ENCODE results near the gene ZNF521.

The ZNF521 gene

DNA sequence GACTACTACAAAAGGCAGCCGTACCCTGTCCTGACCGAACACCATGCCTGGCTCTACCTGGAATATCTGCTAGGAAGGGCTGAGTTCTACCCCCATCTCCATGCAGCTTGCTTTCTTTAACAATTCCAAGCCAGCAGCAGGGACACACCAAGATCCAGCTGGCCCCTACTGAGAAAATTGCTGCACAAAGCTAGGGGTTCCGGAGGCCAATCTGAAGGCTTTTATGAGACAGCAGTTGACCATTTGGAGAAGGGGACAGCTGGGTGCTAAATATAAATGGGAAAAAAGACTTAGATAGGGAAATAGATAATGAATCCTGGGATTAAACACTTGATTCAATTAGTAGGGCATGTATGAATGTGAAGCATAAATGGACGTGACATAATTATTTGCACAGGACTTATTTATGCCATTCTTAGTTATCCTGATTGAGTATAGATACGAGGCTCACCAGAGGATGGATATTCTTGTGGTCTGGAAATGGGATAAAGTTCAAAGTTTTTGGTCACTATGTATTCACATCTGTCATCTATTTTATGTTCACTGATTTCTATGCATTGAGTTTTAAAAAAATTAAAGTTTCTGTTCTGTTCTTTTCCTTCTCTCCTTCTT lies 204.0 kb downstream of the ZNF521 start:
- Histone ChIP-seq H3K4me3 (ENCODE audit: low read length) (no peak overlapping the region), H3K9ac (ENCODE audit: low read depth, low read length) (no peak overlapping the region), H3K9me3 (ENCODE audit: insufficient read depth, low read depth, low read length) (no peaks in the 10 kb centered on the region), H3K4me1 (ENCODE audit: insufficient read depth, low read length) (peaks cover 4% of the 10 kb centered on the region; the same call in 1 of the 2 replicates), H3K36me3 (ENCODE audit: insufficient read depth, low read depth, low read length) (no peaks in the 10 kb centered on the region), H3K27ac (ENCODE audit: low read length) (no peak overlapping the region), H3K27me3 (ENCODE audit: insufficient read depth, low read length) (no peaks in the 10 kb centered on the region)

DNA sequence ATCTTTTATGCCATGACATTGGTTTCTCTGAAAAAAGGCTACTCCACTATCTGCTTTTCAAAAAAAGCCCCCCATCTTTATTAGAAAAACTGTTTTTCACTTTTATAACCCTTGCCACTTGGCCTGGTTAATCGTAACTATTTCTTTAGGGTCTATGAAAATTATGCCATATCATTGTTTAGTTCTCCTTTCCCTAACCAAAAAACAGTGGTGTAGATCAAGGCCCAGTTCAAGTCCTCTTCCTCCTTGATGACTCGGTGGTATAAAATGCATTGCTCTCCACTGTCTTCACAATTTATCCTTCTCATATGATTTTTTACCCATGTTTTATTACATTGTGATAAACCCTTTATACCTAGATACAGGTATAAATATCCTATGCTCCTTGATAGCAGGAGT lies 205.5 kb downstream of the ZNF521 start:
- Histone ChIP-seq H3K9me3 (ENCODE audit: insufficient read depth, low read depth, low read length) (no peaks in the 10 kb centered on the region), H3K9ac (ENCODE audit: low read depth, low read length) (no peak overlapping the region), H3K4me3 (ENCODE audit: low read length) (no peak overlapping the region), H3K4me1 (ENCODE audit: insufficient read depth, low read length) (peaks cover 4% of the 10 kb centered on the region; the same call in 1 of the 2 replicates), H3K27ac (ENCODE audit: low read length) (no peak overlapping the region), H3K27me3 (ENCODE audit: insufficient read depth, low read length) (no peaks in the 10 kb centered on the region), H3K36me3 (ENCODE audit: insufficient read depth, low read depth, low read length) (no peaks in the 10 kb centered on the region)

DNA sequence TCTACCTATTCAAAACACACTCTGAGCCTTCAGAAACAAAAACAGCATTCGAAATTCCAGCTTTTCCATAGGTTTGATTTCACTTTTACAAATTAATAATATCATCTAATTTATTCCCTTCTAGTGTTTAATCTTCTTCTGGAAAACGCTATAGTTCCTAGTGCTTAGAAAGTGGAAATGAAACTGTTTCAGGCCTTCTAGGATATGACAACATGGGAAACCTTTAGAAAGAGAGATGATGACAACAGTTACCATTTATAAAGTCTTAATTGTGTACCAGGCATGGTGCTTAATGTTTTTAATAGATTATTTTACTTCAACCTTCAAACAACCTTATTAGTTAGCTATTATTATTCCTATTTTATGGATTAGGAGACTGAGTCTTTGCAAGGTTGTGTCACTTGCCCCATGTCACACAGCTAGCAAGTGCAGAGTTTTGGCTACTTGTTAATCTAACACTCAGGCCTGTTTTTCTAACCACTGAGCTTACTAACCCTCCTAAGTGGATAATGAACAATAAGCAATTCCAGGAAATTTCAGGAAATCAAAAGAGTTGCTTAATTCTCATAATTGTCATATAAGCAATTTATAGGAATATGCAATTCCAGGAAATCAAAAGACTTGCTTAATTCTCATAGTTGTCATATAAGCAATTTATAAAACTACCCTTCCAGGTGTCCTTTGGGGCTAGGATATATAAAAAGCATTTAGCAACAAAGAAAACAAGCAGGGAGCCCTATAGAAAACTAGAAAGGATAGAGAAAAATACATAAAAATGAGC lies 206.0 kb downstream of the ZNF521 start:
- Histone ChIP-seq H3K9ac (ENCODE audit: low read depth, low read length) (no peak overlapping the region), H3K4me3 (ENCODE audit: low read length) (no peak overlapping the region), H3K27ac (ENCODE audit: low read length) (no peak overlapping the region), H3K27me3 (ENCODE audit: insufficient read depth, low read length) (no peaks in the 10 kb centered on the region), H3K36me3 (ENCODE audit: insufficient read depth, low read depth, low read length) (no peaks in the 10 kb centered on the region), H3K4me1 (ENCODE audit: insufficient read depth, low read length) (peaks cover 4% of the 10 kb centered on the region; the same call in 1 of the 2 replicates), H3K9me3 (ENCODE audit: insufficient read depth, low read depth, low read length) (no peaks in the 10 kb centered on the region)

DNA sequence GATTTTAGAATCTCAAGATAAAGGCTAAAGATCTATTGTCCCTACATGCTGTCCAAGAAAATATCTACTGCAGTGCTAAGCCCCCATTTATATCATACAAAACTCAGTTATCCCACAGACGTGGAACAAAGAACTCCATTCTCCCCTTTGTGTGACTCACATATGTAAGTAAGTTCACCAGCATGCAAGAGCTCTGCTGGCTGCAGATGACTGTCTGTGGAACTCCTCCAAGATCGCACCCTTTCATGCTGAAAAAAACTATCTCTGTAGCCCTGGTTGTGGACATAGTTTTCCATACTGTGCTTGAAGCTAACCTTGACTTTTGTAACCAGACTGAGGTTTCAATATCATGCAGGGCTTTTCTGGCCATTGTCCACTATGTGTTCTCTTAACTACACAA lies 207.1 kb downstream of the ZNF521 start:
- Histone ChIP-seq H3K27ac (ENCODE audit: low read length) (no peak overlapping the region), H3K9me3 (ENCODE audit: insufficient read depth, low read depth, low read length) (no peaks in the 10 kb centered on the region), H3K9ac (ENCODE audit: low read depth, low read length) (no peak overlapping the region), H3K27me3 (ENCODE audit: insufficient read depth, low read length) (no peaks in the 10 kb centered on the region), H3K4me3 (ENCODE audit: low read length) (no peak overlapping the region), H3K36me3 (ENCODE audit: insufficient read depth, low read depth, low read length) (no peaks in the 10 kb centered on the region), H3K4me1 (ENCODE audit: insufficient read depth, low read length) (peaks cover 4% of the 10 kb centered on the region; the same call in 1 of the 2 replicates)

DNA sequence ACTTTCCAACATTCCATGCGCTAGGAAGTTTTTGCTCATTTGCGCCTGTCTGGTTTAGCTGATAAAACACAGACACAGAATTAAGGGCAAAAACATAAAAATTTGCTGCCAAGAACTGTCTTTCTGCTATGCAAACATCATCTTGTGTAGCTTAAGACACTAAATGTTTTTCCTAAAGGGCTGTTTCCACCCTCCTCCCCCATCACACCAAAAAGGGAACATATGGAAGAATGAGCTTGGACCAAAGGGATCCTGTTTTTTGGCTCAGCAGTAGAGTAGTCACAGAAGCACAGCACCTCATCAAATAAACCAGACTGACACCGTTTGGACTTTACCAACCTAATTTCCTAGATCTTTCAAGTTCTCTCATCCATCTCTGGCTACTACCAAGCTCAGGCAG lies 210.1 kb downstream of the ZNF521 start:
- Histone ChIP-seq H3K4me1 (ENCODE audit: insufficient read depth, low read length) (peaks cover 4% of the 10 kb centered on the region; the same call in 1 of the 2 replicates), H3K27ac (ENCODE audit: low read length) (no peak overlapping the region), H3K9ac (ENCODE audit: low read depth, low read length) (no peak overlapping the region), H3K4me3 (ENCODE audit: low read length) (no peak overlapping the region), H3K36me3 (ENCODE audit: insufficient read depth, low read depth, low read length) (no peaks in the 10 kb centered on the region), H3K9me3 (ENCODE audit: insufficient read depth, low read depth, low read length) (no peaks in the 10 kb centered on the region), H3K27me3 (ENCODE audit: insufficient read depth, low read length) (no peaks in the 10 kb centered on the region)

DNA sequence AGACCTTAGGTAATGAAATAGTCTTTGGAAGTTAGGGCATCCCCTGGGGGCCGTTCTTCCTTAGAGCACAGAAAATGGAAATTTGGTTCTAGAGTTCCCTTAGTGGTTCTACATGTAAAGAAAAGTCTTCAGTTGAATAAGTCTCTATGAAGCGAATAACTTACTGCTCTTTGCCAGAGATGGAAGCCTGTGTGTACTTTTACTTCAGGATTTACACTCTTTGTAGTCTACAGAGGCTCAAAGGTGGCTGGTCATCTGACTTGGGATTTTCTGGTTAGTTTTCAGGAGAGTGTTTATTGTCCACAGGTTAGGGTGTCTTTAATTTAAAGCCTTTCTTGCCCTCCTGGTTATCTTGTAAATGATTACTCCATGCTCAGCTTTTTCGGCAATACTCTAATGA lies 210.6 kb downstream of the ZNF521 start:
- Histone ChIP-seq H3K36me3 (ENCODE audit: insufficient read depth, low read depth, low read length) (no peaks in the 10 kb centered on the region), H3K27me3 (ENCODE audit: insufficient read depth, low read length) (no peaks in the 10 kb centered on the region), H3K9me3 (ENCODE audit: insufficient read depth, low read depth, low read length) (no peaks in the 10 kb centered on the region), H3K27ac (ENCODE audit: low read length) (no peak overlapping the region), H3K9ac (ENCODE audit: low read depth, low read length) (no peak overlapping the region), H3K4me3 (ENCODE audit: low read length) (no peak overlapping the region), H3K4me1 (ENCODE audit: insufficient read depth, low read length) (peaks cover 4% of the 10 kb centered on the region; the same call in 1 of the 2 replicates)

DNA sequence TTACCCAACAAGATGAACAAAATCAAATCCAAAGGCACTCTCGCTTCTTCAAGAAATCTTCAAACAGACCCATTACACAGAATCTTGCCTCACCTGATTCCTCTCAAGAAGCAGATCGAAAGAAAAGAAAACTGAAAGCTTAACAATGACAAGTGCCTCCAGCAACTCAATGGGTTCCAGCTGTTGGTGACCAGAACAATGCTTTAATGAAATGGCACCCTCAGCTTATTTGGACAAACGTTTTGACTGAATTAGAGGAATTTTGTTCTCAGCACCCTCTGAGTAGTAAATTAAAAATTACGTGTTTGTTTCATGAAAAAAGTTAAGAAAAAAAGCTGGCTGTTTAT lies 211.0 kb downstream of the ZNF521 start:
- Histone ChIP-seq H3K4me3 (ENCODE audit: low read length) (no peak overlapping the region), H3K9ac (ENCODE audit: low read depth, low read length) (no peak overlapping the region), H3K27me3 (ENCODE audit: insufficient read depth, low read length) (no peaks in the 10 kb centered on the region), H3K9me3 (ENCODE audit: insufficient read depth, low read depth, low read length) (no peaks in the 10 kb centered on the region), H3K36me3 (ENCODE audit: insufficient read depth, low read depth, low read length) (no peaks in the 10 kb centered on the region), H3K27ac (ENCODE audit: low read length) (no peak overlapping the region), H3K4me1 (ENCODE audit: insufficient read depth, low read length) (peaks cover 4% of the 10 kb centered on the region; the same call in 1 of the 2 replicates)

DNA sequence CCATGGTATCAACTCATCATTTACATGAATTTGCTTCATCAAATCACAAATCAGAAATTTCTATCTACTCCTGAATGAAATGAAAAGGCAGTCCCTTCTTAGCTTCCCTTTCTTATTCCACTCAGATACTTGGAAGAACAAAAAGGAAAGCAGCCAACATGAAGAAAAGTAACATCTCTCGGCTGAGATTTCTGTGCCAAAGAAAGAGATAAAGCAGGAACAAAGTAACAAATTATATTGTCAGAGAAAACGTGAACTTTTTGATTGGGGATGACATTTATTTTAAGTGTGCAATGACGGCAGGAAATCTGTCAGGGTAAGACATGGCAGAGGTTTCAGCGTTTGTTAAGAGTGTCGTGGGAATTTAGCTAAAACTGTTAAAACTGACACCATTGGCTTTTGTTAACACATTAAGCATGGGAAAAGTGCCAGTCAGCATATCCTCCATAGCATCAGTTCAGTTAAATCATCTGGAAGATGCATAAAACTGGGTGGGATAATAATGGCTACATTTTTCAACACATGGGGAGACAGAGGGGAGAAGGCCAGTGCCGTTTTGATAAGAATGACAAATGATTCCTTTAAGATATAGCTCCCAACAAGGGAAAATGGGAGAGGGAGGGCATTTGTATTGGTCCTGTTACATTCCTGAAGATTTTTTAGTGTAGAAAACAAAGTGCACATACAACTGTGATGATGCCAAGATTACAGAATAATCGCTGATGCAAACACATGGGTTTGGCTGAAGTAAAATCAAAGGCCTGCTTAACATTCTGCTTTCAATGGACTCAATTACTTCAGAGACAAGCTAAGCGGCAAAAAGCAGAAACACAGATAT lies 211.6 kb downstream of the ZNF521 start:
- H3K9me3 ChIP-seq (ENCODE audit: insufficient read depth, low read depth, low read length): no peaks in the 10 kb centered on the region
- H3K27ac ChIP-seq (ENCODE audit: low read length): no peak overlapping the region
- no peak overlapping the region for H3K4me3 ChIP-seq (ENCODE audit: low read length)
- no peaks in the 10 kb centered on the region for H3K36me3 ChIP-seq (ENCODE audit: insufficient read depth, low read depth, low read length)
- H3K4me1 ChIP-seq (ENCODE audit: insufficient read depth, low read length): peaks cover 9% of the 10 kb centered on the region; the same call in 1 of the 2 replicates
- H3K27me3 ChIP-seq (ENCODE audit: insufficient read depth, low read length): no peaks in the 10 kb centered on the region
- H3K9ac ChIP-seq (ENCODE audit: low read depth, low read length): no peak overlapping the region

DNA sequence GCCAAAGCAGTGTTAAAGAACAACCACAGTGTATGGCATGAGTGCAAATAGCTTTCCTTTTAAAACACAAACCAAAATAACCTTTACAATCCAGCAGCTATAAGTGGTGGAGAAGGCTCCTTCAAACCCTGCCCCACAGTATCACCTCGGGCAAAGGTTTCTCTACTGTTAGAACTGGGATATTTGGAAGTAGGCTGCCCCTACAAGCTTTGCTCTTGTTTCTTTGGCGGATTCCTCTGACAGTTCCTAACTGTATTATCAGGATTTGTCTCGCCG lies 214.8 kb downstream of the ZNF521 start:
- H3K9me3 ChIP-seq (ENCODE audit: insufficient read depth, low read depth, low read length): no peaks in the 10 kb centered on the region
- H3K9ac ChIP-seq (ENCODE audit: low read depth, low read length): no peak overlapping the region
- H3K27ac ChIP-seq (ENCODE audit: low read length): no peak overlapping the region
- H3K27me3 ChIP-seq (ENCODE audit: insufficient read depth, low read length): no peaks in the 10 kb centered on the region
- peaks cover 6% of the 10 kb centered on the region; the same call in 1 of the 2 replicates for H3K4me1 ChIP-seq (ENCODE audit: insufficient read depth, low read length)
- H3K4me3 ChIP-seq (ENCODE audit: low read length): no peak overlapping the region
- no peaks in the 10 kb centered on the region for H3K36me3 ChIP-seq (ENCODE audit: insufficient read depth, low read depth, low read length)

DNA sequence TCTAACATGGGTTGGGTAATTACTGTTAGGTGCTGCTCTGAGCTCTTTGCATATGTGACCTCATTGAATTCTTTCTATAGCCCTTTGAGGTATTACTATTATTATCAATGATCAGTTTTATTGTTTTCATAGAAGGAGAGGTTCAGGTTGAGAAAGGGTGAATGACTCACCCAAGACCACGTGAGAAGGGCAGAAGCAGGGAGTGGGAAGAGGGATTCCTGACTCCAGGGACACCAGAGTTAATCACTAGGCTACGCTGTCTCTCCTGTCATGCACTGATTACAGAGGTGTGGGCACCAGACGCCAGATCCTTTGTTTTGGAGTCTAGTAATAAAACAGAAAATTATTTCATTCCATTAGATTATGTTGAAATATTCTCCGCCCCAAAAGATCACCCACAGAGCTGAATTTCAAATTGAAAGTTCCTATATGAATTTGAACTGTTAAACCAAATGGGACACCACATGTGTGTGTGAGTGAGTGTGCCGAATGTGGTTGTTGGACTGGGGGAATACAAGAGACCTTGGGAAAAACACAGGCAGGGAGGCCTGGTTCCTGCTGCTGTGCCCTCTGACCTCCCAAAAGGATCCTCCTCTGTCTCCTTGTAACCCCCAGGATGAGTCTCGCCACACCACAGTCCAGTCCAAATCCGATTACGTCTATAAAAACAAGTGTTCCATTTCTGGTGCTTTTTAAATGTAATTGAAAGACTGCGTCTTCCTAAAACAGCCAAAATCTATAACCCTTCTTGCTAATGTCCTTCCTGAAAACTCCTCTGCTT lies 215.4 kb downstream of the ZNF521 start:
- H3K4me3 ChIP-seq (ENCODE audit: low read length): no peak overlapping the region
- H3K9me3 ChIP-seq (ENCODE audit: insufficient read depth, low read depth, low read length): no peaks in the 10 kb centered on the region
- no peak overlapping the region for H3K9ac ChIP-seq (ENCODE audit: low read depth, low read length)
- peaks cover 6% of the 10 kb centered on the region; the same call in 1 of the 2 replicates for H3K4me1 ChIP-seq (ENCODE audit: insufficient read depth, low read length)
- H3K27ac ChIP-seq (ENCODE audit: low read length): no peak overlapping the region
- no peaks in the 10 kb centered on the region for H3K27me3 ChIP-seq (ENCODE audit: insufficient read depth, low read length)
- no peaks in the 10 kb centered on the region for H3K36me3 ChIP-seq (ENCODE audit: insufficient read depth, low read depth, low read length)

DNA sequence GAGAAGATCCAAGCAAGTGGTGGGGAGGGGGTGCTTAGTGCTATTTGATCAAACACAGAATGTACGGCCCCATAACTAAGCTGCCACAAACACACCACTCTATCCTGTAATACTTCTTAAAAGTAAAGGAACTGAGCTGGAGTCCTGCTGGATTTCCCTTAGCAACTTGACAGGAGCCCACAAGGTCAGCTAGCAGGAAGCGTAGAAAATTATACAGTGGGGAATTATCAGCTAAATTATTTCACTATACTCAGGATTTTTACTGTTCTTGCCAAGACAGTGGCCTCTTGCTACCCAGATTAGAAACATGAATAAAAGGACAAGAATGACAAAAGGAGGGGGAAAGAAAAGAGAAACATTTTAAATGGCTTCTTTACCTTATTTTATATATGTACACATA lies 217.1 kb downstream of the ZNF521 start:
- no peaks in the 10 kb centered on the region for H3K36me3 ChIP-seq (ENCODE audit: insufficient read depth, low read depth, low read length)
- H3K4me1 ChIP-seq (ENCODE audit: insufficient read depth, low read length): peaks cover 6% of the 10 kb centered on the region; the same call in 1 of the 2 replicates
- H3K27ac ChIP-seq (ENCODE audit: low read length): no peak overlapping the region
- H3K9ac ChIP-seq (ENCODE audit: low read depth, low read length): no peak overlapping the region
- H3K4me3 ChIP-seq (ENCODE audit: low read length): no peak overlapping the region
- H3K27me3 ChIP-seq (ENCODE audit: insufficient read depth, low read length): no peaks in the 10 kb centered on the region
- no peaks in the 10 kb centered on the region for H3K9me3 ChIP-seq (ENCODE audit: insufficient read depth, low read depth, low read length)
